Activated T-cell treated with anti-CD3 and anti-CD28 coated beads for 1 hour (primary cell): Measurements from ENCODE around the gene HMBS.
"Not testable (repeated sequence)": the region's sequence is repeated elsewhere in the genome, so short reads cannot be mapped to it uniquely, and the experiment has no call there.

ENCODE experiments used
- DNase-seq: peaks from one replicate; pipeline ENCODE4 v3.0.0-alpha.2; 2020; ENCODE audit warnings: low read depth

HMBS gene

GRCh38 chr11:119084663-119085436 lies at the start of gene HMBS:
Gene HMBS (plus strand): TSS chr11:119084881. CDS start chr11:119085034, 153 bp downstream.
- peak; percentile 83 for DNase-seq

- no peak for DNase-seq
These were observed 45.8 kb upstream of the HMBS start for GRCh38 chr11:119038884-119039283.

- not testable (repeated sequence) for DNase-seq
These were observed 45.2 kb upstream of the HMBS start for GRCh38 chr11:119039471-119039870.

GRCh38 chr11:119041821-119042514 lies 42.7 kb upstream of the HMBS start:
- DNase-seq, result no peak

- no peak for DNase-seq
These were observed 41.8 kb upstream of the HMBS start for GRCh38 chr11:119042927-119043326.

- no peak for DNase-seq
These were observed 40.0 kb upstream of the HMBS start for GRCh38 chr11:119044708-119045107.

- no peak for DNase-seq
These were observed 38.2 kb upstream of the HMBS start for GRCh38 chr11:119046489-119046888.

- DNase-seq, result no peak
These were observed 37.5 kb upstream of the HMBS start for GRCh38 chr11:119047205-119047604.

- no peak for DNase-seq
These were observed 36.0 kb upstream of the HMBS start for GRCh38 chr11:119048644-119049043.

- DNase-seq, result no peak
These were observed 35.6 kb upstream of the HMBS start for GRCh38 chr11:119049081-119049480.

- no peak for DNase-seq
These were observed 33.1 kb upstream of the HMBS start for GRCh38 chr11:119051440-119052162.

- DNase-seq, result no peak
These were observed 32.4 kb upstream of the HMBS start for GRCh38 chr11:119052163-119052814.

GRCh38 chr11:119054418-119054817 lies 30.3 kb upstream of the HMBS start:
- DNase-seq, result no peak

GRCh38 chr11:119055901-119056300 lies 28.8 kb upstream of the HMBS start:
- DNase-seq, result no peak

GRCh38 chr11:119056421-119056999 lies 28.2 kb upstream of the HMBS start:
- DNase-seq, result peak; percentile 16

GRCh38 chr11:119057000-119057769 lies 27.5 kb upstream of the HMBS start, which contains the start of gene HYOU1:
Gene HYOU1 (minus strand): TSS chr11:119057205. CDS start chr11:119056160, 1,045 bp downstream.
- DNase-seq, result peak; percentile 99

- not testable (repeated sequence) for DNase-seq
These were observed 25.6 kb upstream of the HMBS start for GRCh38 chr11:119059128-119059527.

GRCh38 chr11:119061256-119061655 lies 23.4 kb upstream of the HMBS start:
- no peak for DNase-seq

GRCh38 chr11:119062779-119063178 lies 21.9 kb upstream of the HMBS start:
- DNase-seq, result no peak

- peak; percentile 19 for DNase-seq
These were observed 19.3 kb upstream of the HMBS start for GRCh38 chr11:119065369-119065768.
